Keratinocyte (primary cell): ENCODE data around the gene GALNT13. TPM values are rescaled to one million over a fixed set of nuclear protein-coding genes. Genes with fewer than 3 reads are reported as not detected.

ENCODE experiments used
- DNase-seq: peaks from one replicate; pipeline ENCODE4 v3.0.0-alpha.2; 2011; ENCODE audit warnings: low read depth, missing footprints, low spot score
- FAIRE-seq: peaks from 2 replicates; lab custom pipeline; 2011; peaks lifted over from hg19 to GRCh38; lab: Jason Lieb, UNC
- H2AFZ ChIP-seq: 2 replicates; pipeline ENCODE4 v1.6.0; 2012; ENCODE audit warnings: low read length, control low read depth, inconsistent platforms; ENCODE audit not compliant: control insufficient read depth
- H3K27ac ChIP-seq: 2 replicates; pipeline ENCODE4 v1.5.1; 2011; ENCODE audit warnings: low read length; ENCODE audit not compliant: control insufficient read depth, insufficient read depth
- H3K27me3 ChIP-seq: 3 replicates; pipeline ENCODE4 v1.6.0; 2011; ENCODE audit warnings: low read length; ENCODE audit not compliant: control insufficient read depth, insufficient read depth; ENCODE audit errors: extremely low read depth
- H3K36me3 ChIP-seq, 2 experiments: 2 replicates in 1 of 2; 3 replicates in 1 of 2; pipeline ENCODE4 v1.5.1; 2011; ENCODE audit warnings: low read length in 2 of 2, mild to moderate bottlenecking in 1 of 2; ENCODE audit not compliant: control insufficient read depth in 2 of 2, insufficient read depth in 2 of 2; ENCODE audit errors: extremely low read depth in 1 of 2
- H3K4me1 ChIP-seq: 3 replicates; pipeline ENCODE4 v1.5.1; 2011; ENCODE audit warnings: low read length; ENCODE audit not compliant: control insufficient read depth, insufficient read depth; ENCODE audit errors: extremely low read depth
- H3K4me2 ChIP-seq: 3 replicates; pipeline ENCODE4 v1.6.0; 2011; ENCODE audit warnings: low read depth, low read length; ENCODE audit not compliant: control insufficient read depth, insufficient read depth; ENCODE audit errors: extremely low read depth
- H3K4me3 ChIP-seq, 3 experiments: fragments of 200-600 bp in 1 of 3; sonication (generic) in 1 of 3; 2 replicates in 2 of 3; 3 replicates in 1 of 3; pipeline ENCODE4 v1.5.1; 2011 to 2016; ENCODE audit warnings: low read length in 3 of 3, mild to moderate bottlenecking in 3 of 3, control low read depth in 2 of 3, inconsistent platforms in 1 of 3, low read depth in 1 of 3, mixed read lengths in 1 of 3, mixed run types in 1 of 3, moderate library complexity in 1 of 3; ENCODE audit not compliant: control insufficient read depth in 2 of 3, insufficient read depth in 2 of 3; ENCODE audit errors: extremely low read depth in 1 of 3
- H3K79me2 ChIP-seq: 2 replicates; pipeline ENCODE4 v1.6.0; 2012; ENCODE audit warnings: low read length; ENCODE audit not compliant: control insufficient read depth, insufficient read depth
- H3K9ac ChIP-seq: 3 replicates; pipeline ENCODE4 v1.6.0; 2011; ENCODE audit warnings: low read length; ENCODE audit not compliant: control insufficient read depth, insufficient read depth; ENCODE audit errors: extremely low read depth
- H3K9me1 ChIP-seq: 3 replicates; pipeline ENCODE4 v1.6.0; 2011; ENCODE audit warnings: low read length; ENCODE audit not compliant: control insufficient read depth, insufficient read depth; ENCODE audit errors: extremely low read depth
- H3K9me3 ChIP-seq: 2 replicates; pipeline ENCODE4 v1.5.1; 2012; ENCODE audit warnings: low read depth, low read length; ENCODE audit not compliant: control insufficient read depth
- H4K20me1 ChIP-seq: 3 replicates; pipeline ENCODE4 v1.6.0; 2011; ENCODE audit warnings: low read length; ENCODE audit not compliant: control insufficient read depth, insufficient read depth; ENCODE audit errors: extremely low read depth
- CTCF ChIP-seq, 3 experiments: IDR thresholded peaks in 1 of 3; conservative IDR thresholded peaks in 1 of 3; optimal IDR thresholded peaks in 1 of 3; 2 replicates in 2 of 3; 3 replicates in 1 of 3; pipeline versions ENCODE3 to v1.5.1; 2011; ENCODE audit warnings: low read length in 3 of 3, mild to moderate bottlenecking in 3 of 3, moderate library complexity in 2 of 3, control low read depth in 1 of 3, inconsistent platforms in 1 of 3; ENCODE audit not compliant: insufficient read depth in 2 of 3; ENCODE audit errors: extremely low read depth in 1 of 3
- EZH2 ChIP-seq: IDR thresholded peaks from one replicate; pipeline ENCODE4 v1.6.1; 2012; ENCODE audit warnings: inconsistent platforms, mild to moderate bottlenecking, low read length, moderate library complexity
- dilution Hi-C: fragments of 300-500 bp; cut with MboI; formaldehyde crosslinking; loops from one replicate; pipeline ENCODE4 v1.7.0; 2020; ENCODE audit warnings: low sequenced_read_pairs; ENCODE audit not compliant: extremely low pct_ligation_motif_present
- polyA plus RNA-seq, 5 experiments: library from polyadenylated mRNA; depleted of rRNA in 3 of 5; stranded (reverse) in 3 of 5; stranded (forward) in 1 of 5; unstranded in 1 of 5; fragments of >200 nt; gene quantifications; 1 replicate in 1 of 5; 2 replicates in 3 of 5; 3 replicates in 1 of 5; pipeline versions ENCODE4 v1.2.1 to v1.2.3, GENCODE V29; 2011 to 2012; ENCODE audit warnings: missing spikeins in 2 of 5, low read depth in 1 of 5, low replicate concordance in 1 of 5

The GALNT13 gene
- polyA plus RNA-seq, 1 donor (not counting 4 experiments of a cell fraction or from before 2014, with no cell fraction given): not detected

DNA sequence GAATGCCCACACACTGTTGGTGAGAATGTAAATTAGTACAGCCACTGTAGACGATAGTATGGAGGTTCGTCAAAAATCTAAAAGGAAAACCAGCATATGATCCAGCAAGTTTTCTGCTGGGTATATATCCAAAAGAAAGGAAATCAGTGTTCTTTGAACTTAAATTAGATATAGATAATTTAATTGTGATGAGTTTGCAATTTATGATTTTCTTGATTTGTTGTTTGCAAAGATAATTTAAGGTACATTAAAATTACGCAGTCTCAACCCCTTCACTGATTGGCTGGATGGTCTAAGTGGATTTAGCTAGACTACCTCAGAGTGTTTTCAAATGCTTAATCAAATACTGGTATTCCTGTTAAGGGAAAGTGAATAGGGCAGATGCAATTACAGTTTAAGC lies 302.2 kb downstream of the GALNT13 start:
- no peaks in the 10 kb centered on the region for H3K9me1 ChIP-seq
- H2AFZ ChIP-seq: no peak overlapping the region
- no peak overlapping the region for H3K4me2 ChIP-seq
- FAIRE-seq: no peak
- H3K9ac ChIP-seq: no peak overlapping the region
- no peak overlapping the region for H3K27ac ChIP-seq
- no peaks in the 10 kb centered on the region for H3K4me1 ChIP-seq
- no peak overlapping the region for H3K4me3 ChIP-seq
- H4K20me1 ChIP-seq: no peaks in the 10 kb centered on the region
- H3K27me3 ChIP-seq: no peaks in the 10 kb centered on the region
- H3K79me2 ChIP-seq: no peaks in the 10 kb centered on the region
- no peaks in the 10 kb centered on the region for H3K36me3 ChIP-seq
- no peaks in the 10 kb centered on the region for H3K9me3 ChIP-seq
- DNase-seq: no peak
- dilution Hi-C loops: no loop called here
- TF ChIP-seq CTCF (optimal IDR thresholded peaks at IDR 0.05 in 1 of 3, IDR thresholded peaks at IDR 0.05 in 1 of 3, conservative IDR thresholded peaks at IDR 0.05 in 1 of 3; ENCODE audit: extremely low read depth in 1 of 3, insufficient read depth in 2 of 3, low read length in 3 of 3) (no peak), EZH2 (no peak)

DNA sequence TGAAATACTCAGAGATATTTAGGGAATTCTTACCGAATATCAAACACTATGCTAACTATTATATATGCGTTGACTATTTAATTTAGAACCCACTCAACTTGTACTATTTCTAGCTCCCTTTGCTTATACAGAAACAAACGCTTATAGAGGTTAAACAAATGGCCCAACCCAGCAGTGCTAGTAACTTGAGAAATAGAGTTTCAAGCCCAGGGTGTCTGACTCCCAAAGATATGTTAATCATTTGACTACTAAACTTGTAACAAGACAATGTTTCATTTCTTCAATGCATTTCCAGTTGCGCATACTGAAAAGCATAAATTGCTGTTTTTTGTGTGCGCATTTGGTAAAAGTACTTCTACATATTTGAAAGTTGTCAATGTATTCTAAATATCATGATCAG lies 310.3 kb downstream of the GALNT13 start:
- DNase-seq (no peak), FAIRE-seq (no peak)
- Histone ChIP-seq H3K36me3 (no peaks in the 10 kb centered on the region), H3K4me2 (no peak overlapping the region), H3K27me3 (no peaks in the 10 kb centered on the region), H3K9me1 (no peaks in the 10 kb centered on the region), H3K4me3 (no peak overlapping the region), H4K20me1 (no peaks in the 10 kb centered on the region), H3K9ac (no peak overlapping the region), H3K9me3 (no peaks in the 10 kb centered on the region), H2AFZ (no peak overlapping the region), H3K79me2 (no peaks in the 10 kb centered on the region), H3K4me1 (no peaks in the 10 kb centered on the region), H3K27ac (no peak overlapping the region)
- TF ChIP-seq CTCF (optimal IDR thresholded peaks at IDR 0.05 in 1 of 3, IDR thresholded peaks at IDR 0.05 in 1 of 3, conservative IDR thresholded peaks at IDR 0.05 in 1 of 3; ENCODE audit: extremely low read depth in 1 of 3, insufficient read depth in 2 of 3, low read length in 3 of 3) (no peak), EZH2 (no peak)
- dilution Hi-C loops: no loop called here
